GM19240 (cell line): ENCODE measurements around the gene SLC9A9.

ENCODE experiments used
- DNase-seq: peaks from one replicate; pipeline ENCODE4 v3.0.0; 2011; ENCODE audit warnings: low spot score; ENCODE audit not compliant: insufficient read length

SLC9A9 gene

DNA sequence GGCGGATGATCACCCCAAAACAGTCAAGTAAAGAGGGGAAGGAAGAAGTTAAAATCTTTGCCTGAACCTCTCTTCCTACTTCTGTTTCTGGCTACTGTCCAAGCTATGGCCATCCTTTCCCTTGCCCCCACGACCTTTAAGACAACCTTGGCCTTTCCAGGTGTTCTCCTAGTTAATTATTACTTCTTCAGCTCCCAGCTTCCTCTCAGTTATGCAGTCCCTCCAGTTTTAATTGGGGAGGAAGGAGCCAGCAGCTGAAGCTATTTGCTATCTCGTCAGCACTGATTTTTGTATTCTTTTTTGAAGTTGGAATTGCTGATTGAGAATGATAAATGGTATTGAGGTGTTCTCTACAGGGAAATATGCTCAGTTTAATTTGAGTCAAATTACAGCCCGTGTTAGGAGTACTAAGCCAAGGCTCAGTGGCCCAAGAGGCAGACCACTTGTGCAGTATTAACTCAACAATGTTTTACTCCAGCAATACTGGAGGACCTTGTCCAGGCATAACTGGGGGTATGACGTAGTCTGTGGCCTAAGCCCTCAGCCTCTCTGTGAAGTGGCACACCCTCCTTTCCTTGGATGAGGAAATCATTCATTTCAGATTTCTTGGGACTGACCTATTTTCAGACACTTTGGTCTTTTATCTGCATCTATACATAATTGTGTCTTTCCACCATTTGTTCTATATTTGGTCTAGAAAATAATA, 336.9 kb downstream of the SLC9A9 start:
- DNase-seq = no peak

DNA sequence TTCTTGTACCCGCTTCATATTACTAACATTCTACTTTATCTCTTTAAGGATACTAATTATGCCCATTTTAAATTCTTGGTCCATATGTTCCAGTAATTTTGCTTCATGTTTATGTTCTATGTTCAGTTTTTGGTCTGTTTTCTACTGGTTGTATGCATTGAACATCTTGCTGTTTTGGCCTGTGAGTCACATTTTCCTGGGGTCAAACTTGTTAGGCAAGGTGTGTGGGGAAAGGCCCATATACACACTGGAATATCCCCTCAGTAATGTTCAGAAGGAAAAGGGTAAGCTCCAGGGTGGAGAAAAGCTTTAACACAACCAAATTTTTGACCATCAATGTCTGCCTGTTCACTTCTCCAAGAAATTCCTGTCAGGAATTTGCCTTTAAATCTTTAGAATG, 337.7 kb downstream of the SLC9A9 start:
- DNase-seq = no peak

DNA sequence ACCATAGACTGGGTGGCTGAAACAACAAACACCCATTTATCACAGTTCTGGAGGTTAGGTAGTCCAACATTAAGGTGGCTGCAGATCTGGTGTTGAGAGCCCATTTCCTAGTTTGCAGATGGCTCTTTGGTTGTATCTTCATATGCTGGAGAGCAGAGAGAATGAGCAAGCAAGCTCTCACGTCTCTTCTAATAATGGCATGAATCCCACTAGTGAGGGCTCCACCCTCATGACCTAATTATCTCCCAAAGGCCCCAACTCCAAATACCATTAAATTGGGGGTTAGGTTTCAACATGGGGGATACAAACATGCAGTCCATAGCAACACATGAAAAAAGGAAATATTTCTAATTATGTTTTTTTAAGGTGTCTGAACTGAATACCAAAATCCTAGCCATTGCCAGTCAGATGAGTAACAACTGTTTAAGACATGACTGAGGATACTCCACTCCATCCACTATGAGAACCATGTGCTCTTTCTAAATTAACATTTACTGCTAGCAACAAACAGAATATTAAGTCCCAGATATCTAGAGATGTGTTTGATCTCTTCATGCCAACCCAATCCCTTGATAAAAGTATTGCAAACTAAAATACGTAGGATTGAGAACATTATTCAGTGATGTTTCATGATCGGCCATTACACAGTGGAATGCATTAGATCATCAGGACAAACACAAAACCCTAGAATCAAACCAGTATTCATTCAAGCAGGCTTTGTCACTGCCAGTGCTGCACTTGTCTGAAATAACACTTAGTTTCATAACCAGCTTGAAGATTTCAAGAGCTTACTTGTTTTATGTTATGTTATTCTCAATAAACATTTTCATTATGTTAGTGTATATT, 340.3 kb downstream of the SLC9A9 start:
- DNase-seq = no peak

DNA sequence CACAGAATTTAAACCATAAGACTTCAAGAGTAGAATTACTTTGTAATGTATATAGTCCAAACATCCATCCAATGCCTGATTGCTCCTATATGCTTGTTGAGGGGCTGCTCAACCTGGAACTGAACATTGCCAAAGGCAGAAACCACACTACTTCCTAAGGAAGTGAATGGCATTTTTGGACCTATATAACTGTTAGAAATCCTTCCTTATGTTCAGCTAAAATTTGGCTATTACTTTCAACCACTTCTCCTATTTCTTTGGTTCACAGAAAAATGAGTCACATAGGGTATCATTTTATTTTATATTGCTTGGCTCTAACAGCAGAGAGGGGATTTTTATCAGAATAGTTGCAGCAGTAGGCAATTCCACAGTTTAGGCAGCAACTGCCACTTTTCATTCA, 342.1 kb downstream of the SLC9A9 start:
- no peak for DNase-seq

DNA sequence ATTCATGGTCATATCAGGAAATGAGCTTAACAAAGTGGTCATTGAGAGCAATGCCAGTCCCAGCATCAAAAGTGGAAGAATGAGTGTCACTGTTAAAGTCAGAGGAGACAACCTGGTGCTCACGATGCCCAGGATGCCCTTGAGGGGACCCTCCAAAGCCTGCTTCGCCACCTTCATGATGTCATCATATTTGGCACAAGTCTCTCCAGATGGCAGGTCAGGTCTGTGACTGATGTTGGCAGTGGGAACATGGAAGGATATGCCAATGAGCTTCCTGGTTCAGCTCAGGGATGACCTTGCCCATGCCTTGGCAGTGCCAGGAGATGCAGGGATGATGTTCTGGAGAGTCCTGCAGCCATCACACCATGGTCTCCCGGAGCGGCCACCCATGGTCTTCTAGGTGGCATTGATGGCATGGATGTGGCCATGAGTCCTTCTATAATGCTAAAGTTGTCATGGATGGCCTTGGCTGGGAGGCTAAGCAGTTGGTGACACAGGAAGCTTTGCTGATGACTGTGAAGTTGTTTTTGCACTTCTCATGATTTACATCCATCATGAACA, 344.9 kb downstream of the SLC9A9 start:
- no peak for DNase-seq

GRCh38 chr3:143502081-143502480, 346.2 kb downstream of the SLC9A9 start:
- no peak for DNase-seq

GRCh38 chr3:143497382-143497781, 350.9 kb downstream of the SLC9A9 start:
- DNase-seq = no peak

GRCh38 chr3:143496191-143496590, 352.1 kb downstream of the SLC9A9 start:
- no peak for DNase-seq

DNA sequence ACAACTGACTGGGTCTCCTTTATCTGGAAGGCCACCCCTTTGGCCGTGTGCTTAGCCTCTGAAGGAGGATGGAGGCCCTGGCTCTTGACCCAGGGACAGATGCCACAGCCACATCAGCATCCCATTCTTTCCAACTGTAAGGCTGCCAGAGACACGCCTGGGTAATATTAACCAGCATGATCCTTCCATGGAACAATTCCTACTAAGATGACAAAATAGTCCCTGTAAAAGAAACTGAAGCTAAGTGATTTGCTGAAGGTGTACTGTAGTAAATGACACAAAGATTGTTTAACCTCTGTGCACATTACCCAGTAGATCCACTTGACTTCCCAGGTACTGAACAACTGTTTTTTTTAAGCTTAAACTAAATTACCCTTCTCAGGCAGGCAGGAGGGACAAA, 352.7 kb downstream of the SLC9A9 start:
- DNase-seq = no peak

- DNase-seq = no peak
Observed at GRCh38 chr3:143486611-143487010, 361.7 kb downstream of the SLC9A9 start.

- DNase-seq = no peak
Observed at GRCh38 chr3:143484846-143485512, 363.3 kb downstream of the SLC9A9 start.

DNA sequence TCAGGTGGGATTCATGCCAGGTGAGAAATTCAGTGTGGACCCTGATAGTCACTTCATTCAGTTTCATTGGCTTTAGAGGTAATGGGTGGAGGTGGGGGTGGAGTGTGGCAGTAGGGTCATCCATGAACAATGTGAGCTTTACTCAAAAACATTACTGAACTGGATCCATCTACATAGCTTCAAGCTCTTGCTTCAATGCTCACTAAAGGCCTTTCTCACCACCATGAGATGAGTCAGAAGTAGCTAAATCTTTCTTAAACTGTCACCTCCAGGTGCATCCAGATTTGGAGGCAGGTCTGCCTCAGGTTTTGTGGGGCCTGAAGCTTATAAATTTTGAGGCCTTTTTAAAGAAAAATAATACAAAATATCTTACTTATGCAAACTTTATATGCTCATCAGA, 365.1 kb downstream of the SLC9A9 start:
- no peak for DNase-seq

DNA sequence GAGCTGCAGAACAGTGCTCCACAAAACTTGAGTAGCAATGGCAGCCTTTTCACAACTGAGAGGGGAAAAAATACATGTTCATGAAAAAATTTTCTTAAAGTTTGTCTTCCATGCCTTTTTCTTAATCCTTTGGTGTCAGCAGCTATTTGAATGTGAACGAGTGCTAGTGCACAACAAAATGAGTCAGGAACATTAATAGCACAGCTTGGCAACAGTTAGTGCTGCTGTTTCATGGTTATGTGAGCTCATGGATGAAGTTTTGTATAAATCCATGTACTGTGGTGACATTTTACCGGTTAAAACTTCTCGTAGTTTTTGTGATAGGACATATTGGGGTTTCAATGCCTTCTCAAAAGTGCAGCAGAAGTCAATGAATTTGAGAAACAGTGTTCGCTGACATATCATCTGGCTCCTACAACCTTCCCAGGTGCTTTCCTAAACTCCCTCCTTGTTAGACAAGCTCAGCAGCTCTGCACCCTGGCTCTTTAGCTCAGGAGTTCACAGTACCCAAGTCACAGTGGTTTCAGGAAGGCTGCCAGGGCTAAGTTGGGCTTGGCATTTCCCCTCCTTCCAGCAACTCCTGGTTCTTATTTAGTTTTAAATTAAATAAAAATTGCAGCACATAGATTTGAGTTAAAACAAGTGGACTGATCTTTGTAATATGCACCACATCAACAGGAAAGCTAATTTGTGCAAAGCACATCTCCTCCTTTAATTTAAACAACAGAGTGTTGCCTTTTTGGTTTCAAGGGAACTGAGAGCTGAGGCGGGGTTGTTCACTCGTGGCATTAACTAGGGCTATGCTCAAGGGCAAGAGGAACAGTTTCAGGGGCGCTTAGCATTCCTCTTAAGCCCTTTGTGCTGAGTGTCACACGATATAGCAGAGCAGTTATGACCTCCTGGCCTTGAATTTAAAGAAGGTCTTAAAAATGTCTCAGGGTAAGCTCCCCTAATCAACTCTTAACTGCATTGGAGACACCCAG, 365.9 kb downstream of the SLC9A9 start:
- DNase-seq = no peak

DNA sequence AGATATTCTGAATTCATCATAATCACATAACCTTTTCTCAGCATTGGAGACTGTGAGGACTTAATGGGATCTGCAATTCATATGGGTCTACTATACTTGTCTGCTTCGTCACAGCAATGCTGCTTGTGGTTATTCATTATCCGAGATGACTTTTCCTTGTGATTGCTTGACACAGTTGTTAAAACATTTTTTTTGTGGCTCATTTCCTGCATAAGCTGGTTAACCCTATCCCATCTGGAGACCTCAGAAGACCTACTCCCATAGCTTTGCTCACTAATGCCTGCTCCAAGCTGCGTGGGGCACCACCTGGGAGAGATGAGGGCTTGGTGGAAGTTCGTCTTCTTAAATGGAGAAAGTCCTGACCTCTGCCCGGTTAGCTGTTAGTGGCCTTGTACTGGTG, 367.9 kb downstream of the SLC9A9 start:
- no peak for DNase-seq

GRCh38 chr3:143479727-143480126, 368.5 kb downstream of the SLC9A9 start:
- DNase-seq = no peak

DNA sequence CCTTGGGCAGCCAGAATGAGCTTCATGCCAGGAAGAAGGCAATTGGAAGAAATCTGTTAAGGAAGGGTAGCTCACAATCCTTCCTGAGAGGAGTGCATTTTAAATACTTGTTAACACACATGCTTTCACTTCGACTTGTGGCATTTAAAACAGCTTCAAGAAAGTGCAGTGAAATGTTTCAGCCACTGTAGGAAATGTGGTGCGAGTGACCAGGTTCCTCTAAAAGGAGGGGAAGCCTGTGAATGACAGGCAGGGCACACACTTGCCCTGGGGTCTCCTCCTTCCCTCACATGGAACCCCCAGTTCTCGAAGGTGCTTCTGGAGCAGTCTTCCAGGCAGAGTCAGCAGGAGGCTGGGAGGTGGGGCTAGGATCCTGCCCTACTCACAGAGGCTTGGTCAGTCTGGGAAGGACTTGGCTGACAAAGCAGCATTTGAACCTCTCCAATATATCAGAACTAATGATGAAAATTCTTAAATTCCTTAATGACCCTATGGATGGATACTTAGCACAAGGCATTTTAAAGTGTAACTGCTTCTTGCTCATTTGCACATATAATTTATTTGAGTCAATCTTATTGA, 370.1 kb downstream of the SLC9A9 start:
- DNase-seq = no peak

GRCh38 chr3:143476965-143477640, 371.2 kb downstream of the SLC9A9 start:
- no peak for DNase-seq

DNA sequence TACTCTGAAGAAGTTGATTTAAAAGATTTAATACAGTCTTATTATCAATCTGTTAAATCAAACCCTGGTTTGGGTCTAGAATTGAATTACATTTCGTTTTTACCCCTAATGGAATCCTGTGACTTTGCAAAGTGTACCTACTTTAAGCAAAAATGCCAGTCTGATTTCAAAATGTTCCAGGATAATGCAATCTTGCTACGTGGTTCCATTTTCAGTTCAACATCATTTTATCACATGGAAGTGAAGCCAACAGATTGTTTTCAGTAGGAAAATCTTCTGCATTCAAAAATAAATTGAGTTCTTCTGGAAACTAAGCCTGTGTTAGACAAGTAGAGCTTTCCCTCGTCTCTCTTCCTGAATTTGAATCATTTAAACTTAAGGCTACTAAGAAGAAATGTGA, 372.3 kb downstream of the SLC9A9 start:
- DNase-seq = no peak

- no peak for DNase-seq
Observed at GRCh38 chr3:143472731-143473523, 375.3 kb downstream of the SLC9A9 start.
